Measurements from ENCODE around the gene CCNL1.
"Not testable (repeated sequence)": the region's sequence is repeated elsewhere in the genome, so short reads cannot be mapped to it uniquely, and the experiment has no call there.

The CCNL1 gene

DNA sequence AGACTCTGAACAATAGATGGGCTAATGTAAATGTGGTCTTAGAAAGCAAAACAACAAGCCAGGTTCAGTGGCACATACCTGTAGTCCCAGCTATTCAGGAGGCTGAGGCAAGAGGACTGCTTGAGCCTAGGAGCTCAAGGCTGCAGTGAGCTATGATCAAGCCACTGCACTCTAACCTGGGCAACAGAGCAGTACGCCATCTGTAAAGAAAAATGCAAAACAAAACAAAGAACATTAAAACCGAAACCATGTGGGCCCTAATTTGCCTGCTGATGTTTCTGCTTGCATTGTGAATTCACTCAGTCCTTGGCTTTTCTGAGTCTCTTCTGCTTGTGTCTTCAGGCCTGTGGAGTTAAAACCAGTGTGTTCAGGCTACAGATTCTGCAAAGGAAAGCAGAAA lies 56.7 kb downstream of the CCNL1 start:
- TF ChIP-seq, protein P1, sequence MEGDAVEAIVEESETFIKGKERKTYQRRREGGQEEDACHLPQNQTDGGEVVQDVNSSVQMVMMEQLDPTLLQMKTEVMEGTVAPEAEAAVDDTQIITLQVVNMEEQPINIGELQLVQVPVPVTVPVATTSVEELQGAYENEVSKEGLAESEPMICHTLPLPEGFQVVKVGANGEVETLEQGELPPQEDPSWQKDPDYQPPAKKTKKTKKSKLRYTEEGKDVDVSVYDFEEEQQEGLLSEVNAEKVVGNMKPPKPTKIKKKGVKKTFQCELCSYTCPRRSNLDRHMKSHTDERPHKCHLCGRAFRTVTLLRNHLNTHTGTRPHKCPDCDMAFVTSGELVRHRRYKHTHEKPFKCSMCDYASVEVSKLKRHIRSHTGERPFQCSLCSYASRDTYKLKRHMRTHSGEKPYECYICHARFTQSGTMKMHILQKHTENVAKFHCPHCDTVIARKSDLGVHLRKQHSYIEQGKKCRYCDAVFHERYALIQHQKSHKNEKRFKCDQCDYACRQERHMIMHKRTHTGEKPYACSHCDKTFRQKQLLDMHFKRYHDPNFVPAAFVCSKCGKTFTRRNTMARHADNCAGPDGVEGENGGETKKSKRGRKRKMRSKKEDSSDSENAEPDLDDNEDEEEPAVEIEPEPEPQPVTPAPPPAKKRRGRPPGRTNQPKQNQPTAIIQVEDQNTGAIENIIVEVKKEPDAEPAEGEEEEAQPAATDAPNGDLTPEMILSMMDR (conservative IDR thresholded peaks at IDR 0.05; ENCODE audit: low read depth, low read length) = no peak
- H3K4me3 ChIP-seq (ENCODE audit: low read length) = no peak overlapping the region
- DNase-seq (ENCODE audit: low read depth) = no peak

GRCh38 chr3:157102595-157102994 lies 57.4 kb downstream of the CCNL1 start:
- not testable (repeated sequence) for H3K4me3 ChIP-seq (ENCODE audit: low read length); DNase-seq (ENCODE audit: low read depth)

DNA sequence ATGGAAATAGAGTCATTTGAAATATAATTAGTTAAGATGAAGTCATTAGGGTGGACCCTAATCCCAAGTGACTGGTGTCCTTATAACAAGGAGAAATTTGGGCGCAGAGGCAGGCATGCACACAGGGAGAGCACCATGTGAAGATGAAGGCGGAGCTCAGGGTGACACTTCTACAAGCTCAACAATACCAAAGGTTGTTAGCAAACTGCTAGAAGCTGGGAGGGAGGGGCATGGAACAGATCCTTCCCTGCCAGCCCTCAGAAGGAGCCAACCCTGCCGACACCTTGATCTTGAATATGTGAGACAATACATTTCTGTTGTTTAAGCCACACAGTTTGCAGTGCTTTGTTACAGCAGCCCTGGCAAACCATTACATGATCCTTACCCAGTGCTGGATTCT lies 57.8 kb downstream of the CCNL1 start:
- TF ChIP-seq, protein P1 (conservative IDR thresholded peaks at IDR 0.05; ENCODE audit: low read depth, low read length) = no peak
- no peak overlapping the region for H3K4me3 ChIP-seq (ENCODE audit: low read length)

DNA sequence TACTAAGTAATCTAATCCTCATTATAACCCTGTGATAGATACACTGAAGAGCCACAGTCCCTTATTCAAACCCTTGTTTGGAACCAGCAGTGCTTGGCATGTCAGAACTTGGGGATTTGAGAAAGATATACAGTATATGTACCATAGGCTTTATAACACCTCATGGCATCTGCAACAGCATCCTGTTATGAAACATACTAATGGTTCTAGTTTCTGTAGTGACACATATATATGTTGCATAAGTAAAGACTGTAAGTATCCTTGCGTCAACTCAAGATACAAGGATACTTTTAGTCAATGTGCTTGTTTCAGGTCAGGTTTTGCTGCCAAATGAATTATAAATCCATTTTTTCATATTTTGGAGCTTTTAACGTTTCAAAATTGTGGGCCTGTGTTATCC lies 58.5 kb downstream of the CCNL1 start:
- no peak overlapping the region for H3K4me3 ChIP-seq (ENCODE audit: low read length)
- TF ChIP-seq, protein P1 (conservative IDR thresholded peaks at IDR 0.05; ENCODE audit: low read depth, low read length) = no peak

More for the DNA sequence above, 57.8 kb downstream of the CCNL1 start:
- no peak for DNase-seq (ENCODE audit: low read depth)

GRCh38 chr3:157100608-157101396 lies 59.1 kb downstream of the CCNL1 start:
- TF ChIP-seq, protein P1 (conservative IDR thresholded peaks at IDR 0.05; ENCODE audit: low read depth, low read length) = no peak
- no peak for DNase-seq (ENCODE audit: low read depth)
- H3K4me3 ChIP-seq (ENCODE audit: low read length) = no peak overlapping the region

More for the DNA sequence above, 58.5 kb downstream of the CCNL1 start:
- no peak for DNase-seq (ENCODE audit: low read depth)

GRCh38 chr3:157100096-157100477 lies 59.9 kb downstream of the CCNL1 start:
- H3K4me3 ChIP-seq (ENCODE audit: low read length) = no peak overlapping the region
- TF ChIP-seq, protein P1 (conservative IDR thresholded peaks at IDR 0.05; ENCODE audit: low read depth, low read length) = no peak
- no peak for DNase-seq (ENCODE audit: low read depth)

DNA sequence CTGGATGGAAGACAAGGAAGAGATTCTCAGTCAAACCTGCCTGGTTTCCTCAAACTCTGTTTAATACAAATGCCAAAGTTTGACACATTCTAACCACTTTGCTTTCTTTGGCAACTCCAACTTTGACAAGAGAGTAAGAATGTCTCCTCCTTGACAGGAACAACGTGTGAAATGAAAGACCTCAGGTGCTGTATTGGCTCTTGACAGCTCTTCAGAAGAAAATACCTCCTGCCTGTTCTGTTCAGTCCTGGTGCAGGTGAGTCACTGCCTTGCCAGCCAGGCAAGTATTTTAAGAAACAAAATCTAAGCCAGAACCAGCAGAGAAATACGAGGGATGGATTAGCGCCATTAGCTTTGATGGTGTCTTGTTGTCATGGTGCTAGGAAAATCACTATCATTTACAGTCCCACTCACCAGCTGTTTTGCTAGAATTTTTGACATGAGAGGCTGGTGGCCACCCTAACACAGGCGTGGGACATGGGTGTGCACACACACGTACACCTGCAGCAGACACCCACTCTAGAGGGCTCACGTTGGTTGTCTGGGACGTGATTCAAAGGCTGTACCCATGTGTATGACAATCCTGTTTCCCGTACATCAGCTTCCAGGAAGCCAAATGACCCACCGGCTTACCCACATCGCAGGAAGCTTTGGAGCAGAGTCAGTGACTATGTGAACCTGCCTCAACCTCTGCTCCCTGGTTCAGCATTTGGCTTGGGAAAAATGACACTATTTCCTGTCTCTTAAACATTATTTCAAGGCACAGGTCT lies 60.4 kb downstream of the CCNL1 start:
- TF ChIP-seq, protein P1 (conservative IDR thresholded peaks at IDR 0.05; ENCODE audit: low read depth, low read length) = no peak
- H3K4me3 ChIP-seq (ENCODE audit: low read length) = no peak overlapping the region
- DNase-seq (ENCODE audit: low read depth) = no peak

Data from retinal pigment epithelial cell (primary cell).